Ecto neural progenitor cell (in vitro differentiated cells): ENCODE results near the gene SPOCD1.

ENCODE experiments used
- DNase-seq: peaks from one replicate; pipeline ENCODE4 v3.0.0-alpha.2; 2018; ENCODE audit warnings: low spot score

Gene SPOCD1

DNA sequence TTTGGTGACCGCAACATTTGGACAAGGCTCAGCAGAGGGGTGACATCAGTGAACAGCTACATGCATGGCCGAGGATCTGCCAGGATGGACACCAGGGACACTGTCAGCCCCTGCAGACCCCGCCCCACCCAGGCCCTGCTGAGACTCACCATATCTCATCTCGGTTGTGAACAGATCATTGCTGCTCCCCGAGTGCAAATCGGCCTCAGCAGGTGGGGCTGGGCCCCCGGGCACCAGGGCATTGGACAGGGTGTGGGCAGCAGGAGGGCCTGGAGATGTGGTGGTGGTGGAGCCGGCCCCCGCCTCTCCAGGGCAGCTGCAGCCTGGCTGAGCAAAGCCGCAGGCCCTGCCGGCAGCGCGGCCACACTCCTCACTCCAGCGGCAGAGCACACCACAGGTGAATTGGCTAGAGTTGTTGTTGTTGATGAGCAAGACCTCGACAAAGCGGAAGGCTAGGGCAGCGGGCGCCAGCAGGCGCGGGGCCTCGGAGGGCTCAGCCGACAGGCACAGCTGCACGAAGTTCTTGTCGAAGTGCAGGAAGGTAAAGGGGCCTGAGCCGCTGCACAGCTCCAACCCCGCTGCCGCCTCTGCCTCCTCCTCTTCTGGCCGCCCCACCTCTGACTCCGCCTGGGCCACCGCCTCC is 59.9 kb downstream of the SPOCD1 start:
- no peak for DNase-seq

DNA sequence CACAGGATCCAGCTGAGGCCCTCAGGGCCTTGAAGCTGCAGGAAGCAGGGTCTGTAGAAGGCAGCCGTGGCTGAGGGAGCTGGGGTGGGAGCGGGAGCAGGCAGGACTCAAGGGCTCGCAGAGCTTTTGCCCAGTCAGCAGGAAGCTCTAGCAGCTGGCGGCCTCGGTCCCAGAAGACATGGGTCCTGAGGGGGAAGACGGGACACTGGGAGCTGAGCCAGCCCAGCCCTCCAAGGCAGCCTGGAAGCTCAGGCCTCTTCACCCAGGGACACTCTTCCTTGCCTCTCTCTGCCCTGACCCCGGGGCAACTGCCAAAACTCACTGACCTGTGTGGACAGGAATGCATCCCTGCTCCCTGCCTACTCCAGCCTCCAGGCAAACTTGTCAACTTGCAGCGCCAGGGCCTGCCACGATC is 60.6 kb downstream of the SPOCD1 start:
- DNase-seq: no peak

DNA sequence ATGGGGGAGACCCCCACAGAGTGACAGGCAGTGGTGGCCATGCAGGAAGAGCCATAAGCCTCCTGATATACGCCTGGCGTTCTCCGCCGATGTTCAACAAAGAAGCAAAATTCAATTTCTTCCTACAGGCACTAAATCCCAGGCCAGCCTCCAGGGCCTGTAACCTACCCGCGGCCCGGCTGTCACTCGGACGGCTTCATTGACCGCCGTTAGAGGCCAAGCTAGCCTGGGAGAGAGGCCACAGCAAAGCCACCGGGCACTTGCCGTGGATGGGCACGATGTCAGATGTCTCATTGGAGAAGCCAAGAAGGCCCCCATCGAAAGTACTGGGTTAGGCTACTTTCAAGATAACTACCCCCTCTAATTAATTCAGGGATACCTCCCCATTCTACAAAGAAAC is 61.4 kb downstream of the SPOCD1 start:
- no peak for DNase-seq

DNA sequence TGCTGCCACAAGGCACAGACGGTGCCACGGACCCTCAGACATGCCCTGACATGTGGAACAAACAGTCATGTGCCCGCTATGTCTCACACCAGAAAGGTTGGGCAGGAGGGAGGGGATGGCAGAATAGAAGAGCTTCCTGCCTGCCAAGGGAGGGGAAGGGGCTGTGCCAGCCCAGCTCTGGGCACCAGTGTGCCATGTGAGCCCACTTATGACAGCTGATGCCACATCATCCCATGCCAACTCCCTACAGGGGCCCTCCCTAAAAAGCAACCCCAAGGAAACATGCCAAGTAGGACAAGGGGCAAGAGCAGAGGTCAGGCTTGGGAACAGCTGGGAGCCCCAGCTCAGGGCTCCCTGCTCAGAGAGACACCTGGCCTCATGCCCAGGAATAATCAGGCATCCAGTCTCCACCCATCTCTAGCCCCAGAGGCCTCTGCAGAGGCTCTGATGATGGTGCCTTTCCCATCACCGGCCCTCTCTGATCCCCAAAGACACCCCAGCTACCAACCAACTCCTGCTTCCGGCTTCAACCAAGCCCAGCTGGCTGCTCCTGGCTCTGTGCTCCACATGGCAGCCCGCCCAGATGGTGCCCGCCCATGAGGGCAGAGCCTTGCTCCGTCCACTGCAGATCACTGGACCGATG is 62.0 kb downstream of the SPOCD1 start:
- no peak for DNase-seq

DNA sequence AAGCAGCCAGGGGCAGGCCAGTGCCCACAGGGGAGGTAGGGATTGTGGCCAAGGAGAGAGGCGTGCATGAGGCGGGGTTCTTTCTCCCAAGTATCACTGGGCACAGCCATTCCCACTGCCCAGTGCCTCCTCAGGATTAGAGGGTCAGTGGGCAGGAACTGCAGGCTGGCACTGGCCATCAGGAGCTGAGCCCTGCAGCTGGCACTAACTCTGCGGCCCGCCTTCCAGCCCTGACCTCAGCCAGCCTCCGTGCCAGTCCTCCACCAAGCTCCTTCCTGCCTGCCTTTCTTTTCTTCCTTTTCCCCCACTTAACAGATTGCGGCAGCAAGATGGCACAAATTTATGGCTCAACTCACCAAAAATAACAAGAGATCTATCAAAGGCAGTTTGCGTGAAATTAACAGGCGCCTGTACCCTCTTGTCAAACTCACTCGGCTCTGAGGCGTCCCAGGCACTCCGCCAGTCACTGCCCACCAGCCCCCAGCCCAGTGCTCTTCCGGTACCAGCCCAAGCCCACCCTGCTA is 62.8 kb downstream of the SPOCD1 start:
- DNase-seq: no peak

DNA sequence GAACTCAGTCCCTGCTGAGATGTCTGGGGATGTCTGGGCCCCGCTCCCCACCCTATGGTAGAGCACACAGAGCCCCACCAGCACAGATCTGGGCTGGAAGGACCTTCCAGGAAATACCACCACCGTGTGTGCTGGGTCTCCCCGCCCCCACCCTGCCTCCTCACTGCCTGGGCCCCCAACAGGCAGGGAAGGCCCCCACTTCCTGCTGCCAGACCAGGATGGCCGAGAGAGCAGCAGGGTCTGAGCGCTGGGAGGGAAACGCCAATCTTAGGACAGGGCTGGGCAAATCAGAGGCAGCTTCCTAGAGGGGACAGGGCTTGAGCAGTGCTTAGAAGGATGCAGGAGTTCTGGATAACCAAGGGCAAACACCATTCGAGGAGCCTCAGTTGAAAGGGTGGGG is 63.6 kb downstream of the SPOCD1 start:
- DNase-seq: no peak

DNA sequence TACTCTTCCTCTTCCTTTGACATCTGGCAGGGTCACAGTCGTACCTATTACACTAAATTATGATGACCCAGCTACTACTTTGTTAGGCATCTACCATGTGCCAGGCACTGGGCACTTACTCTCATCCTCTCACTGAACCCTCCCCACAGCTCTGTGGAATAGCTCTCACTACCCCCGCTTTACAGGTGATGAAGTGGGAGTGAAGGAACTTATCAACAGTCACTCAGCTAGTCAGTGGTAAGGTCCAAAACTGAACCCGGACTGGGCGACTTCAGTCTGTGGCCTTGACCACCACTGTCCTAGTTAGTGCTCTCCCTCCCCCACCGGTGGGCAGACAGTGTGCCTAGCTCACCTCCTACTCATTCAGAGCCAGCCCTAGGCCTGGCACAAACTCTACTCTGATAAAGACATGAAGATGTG is 64.0 kb downstream of the SPOCD1 start:
- DNase-seq: no peak

DNA sequence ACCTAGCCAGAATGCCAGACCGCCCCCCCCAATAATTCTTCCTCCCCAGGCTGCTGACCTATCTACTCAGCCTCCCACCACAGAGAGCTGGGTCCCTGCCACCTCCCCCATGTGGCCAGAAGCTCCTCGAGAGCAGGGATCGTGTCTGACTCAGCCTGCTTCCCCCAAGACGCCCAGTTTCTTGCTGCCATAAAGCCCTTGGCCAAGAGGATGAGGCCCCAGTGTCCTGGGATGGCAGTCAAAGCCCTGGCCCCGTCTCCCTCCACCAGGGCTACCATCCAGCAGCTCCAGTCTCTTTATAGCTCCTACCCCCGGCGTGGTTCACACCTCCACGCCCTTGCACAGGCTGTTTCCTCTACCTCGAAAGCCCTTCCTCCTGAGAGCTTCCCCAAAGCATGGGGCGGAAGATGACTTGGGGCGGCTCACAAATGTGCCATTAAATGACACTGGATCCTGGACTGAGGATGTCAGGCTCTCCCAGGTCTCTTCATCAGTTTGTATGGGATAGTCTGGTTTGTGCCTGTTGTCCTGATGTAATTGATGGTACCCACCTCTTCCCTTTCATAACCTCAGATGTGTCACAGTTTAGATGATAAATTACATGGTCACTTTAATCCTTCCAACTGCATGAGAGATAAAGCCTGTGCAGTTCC is 64.8 kb downstream of the SPOCD1 start:
- DNase-seq: no peak

DNA sequence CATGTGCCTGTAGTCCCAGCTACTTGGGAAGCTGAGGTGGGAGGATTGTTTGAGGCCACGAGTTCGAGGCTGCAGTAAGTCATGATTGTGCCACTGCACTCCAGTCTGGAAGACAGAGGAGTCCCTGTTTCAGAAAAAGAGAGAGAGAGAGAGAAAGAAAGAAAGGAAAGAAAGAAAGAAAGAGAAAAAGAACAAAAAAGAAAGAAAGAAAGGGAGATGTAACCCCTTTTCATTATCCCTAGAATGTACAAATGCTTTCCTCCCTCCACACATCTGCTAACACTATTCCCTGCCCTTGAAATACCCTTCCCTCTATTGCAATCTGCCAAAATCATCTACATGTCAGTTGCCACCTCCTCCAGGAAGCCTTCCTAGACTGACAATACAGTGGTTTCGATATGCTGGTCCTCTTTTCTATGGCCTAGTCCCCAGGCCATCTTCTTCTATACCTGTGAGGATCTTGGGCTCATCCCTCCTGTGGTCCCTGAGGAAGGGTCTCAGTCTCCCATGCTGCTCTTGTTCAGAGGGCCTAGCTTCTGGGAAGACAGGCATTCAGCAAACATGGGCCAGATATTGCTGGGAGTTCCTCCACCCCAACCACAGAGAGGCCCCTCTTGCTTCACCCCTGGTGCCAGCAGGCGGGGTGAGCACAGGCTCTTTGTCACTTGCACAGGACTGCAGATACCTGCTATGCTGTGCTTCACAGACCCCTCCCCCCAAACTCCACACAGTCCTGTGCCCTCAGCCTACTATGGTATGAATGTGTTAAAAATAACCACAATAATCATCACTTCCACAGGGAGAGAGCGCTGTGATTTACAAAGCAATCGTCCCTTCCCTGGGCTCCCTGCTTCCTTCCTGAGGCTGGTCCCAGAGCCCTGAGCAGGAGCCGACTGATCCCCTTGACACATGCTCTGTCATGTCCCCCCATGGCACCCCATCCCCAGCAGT is 65.8 kb downstream of the SPOCD1 start:
- DNase-seq: no peak

DNA sequence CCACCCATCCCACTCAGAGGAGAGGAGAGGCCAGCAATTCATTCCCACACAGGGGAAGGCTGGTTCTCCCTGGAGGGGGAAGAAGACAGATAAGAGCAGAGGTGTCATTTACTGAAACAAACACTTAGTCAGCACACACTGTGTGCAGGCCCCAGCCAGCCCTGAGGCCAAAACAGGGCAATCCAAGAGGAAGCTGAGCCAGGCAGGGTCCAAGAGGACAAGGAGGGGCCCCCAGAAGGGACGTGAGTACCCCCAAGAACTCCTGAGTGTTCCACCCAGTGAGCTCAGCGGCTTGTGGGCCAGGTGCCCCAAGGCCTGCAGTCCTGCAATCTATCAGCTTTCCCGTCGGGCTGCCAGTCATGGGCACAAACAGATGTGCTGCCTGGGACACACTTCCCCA is 67.5 kb downstream of the SPOCD1 start:
- no peak for DNase-seq

DNA sequence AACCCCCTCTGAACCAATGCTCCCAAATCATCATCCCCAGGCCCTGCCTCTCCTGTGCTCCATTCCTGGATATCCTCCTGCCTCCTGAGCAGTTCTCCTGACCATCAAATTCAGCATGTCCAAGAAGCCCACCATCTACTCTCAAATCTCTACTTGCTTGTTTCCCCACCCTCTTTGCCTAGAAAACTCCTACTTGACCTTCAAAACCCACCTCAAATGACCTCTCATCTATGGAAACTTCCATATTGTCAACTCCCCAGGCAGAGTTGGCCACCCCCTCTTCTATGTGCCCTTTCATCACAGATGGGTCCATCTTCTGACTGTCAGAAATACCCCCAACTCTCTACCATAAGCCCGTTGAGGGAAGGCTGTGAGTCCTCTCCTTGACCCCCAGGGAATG is 68.5 kb downstream of the SPOCD1 start:
- DNase-seq: no peak

DNA sequence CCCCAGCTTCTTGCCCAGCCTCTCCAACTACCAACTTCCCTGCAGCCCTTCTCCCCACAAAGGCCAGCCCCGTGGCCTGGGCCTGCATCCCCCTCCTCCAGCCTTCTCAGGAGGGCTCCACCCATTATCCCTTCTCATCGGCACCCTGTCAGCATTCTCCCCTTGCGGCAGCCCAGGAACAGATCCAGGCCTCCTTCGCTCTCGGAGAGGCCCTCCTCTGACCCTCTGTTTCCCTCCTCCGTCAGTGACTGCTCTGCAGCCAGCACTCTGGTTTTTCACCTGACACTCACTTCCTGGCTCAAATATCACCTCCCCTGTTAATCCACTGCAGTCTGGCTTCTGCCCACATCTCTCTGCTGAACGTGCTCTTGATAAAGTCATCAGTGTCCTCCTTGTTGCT is 69.1 kb downstream of the SPOCD1 start:
- no peak for DNase-seq

DNA sequence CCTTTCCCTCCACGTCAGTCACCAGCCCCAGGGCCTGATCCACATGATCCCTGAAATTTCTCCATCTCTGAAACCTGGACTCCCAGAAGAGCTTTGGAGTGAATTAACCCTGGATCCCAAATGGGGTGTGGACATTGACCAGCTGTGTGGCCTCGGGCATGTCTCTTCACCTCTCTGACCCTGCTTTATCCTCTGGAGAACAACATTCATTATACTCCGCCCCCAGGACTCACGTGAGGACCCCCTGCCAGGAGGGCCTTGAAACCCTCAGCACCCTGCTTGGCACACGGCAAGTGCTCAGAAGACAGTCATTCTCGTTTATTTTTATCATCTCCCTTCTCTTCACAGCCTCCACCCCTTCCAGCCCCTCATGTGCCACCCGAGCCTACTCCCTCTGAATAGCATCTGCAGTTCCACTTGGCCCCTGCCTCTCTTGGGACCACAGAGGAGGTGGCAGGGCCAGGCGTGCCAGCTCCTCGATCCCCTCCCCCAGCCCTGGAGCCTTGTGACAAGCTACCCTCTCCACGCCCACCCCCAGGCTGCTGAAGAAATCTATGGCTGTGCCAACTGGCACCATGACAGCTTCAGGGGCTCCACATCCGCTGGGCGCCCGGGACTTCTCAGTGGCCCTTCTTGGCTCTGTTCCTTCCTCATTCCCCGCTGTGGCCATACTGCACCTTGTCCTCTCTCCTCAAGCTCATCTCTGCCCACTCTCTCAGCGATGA is 69.7 kb downstream of the SPOCD1 start:
- no peak for DNase-seq

DNA sequence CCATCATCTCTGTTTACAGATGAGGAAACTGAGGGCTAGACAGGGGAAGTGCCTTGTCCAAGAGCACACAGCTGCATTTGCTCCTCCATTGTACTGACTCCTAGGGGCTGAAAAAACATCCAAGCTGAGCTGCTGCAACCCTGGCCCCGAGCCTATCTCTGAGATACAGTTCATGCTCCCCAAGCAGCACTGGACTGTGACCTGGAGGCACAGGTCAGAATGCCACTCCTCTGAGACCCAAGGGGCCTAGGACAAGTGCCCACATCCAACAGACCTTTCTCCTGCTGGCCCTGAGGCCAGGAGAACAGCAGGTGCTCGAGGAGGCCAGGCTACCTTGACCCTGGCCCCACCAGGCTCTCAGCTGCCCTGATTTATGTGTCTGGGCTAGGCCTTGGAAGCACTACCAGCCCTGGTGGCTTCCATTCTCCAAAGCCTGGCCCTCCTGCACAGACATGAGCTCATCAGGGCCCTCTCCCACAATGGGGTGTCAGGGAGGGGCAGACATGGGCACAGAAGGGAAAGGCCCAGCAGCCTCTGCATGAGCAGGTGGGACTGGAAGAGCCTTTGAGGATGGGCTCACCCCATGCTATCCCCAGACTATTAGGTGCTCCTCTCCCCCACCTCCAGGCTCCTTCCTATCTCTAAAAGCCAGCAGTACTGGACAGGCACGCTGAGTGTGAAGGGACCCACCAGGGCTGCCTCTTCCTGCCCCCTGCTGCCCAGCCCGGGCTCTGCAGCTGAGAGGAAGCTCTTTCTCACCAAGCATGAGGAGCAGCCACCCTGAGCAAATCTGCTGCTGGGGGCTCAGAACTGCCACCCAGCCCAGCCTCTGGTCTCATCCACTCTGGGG is 70.5 kb downstream of the SPOCD1 start:
- DNase-seq: peak; percentile 81

DNA sequence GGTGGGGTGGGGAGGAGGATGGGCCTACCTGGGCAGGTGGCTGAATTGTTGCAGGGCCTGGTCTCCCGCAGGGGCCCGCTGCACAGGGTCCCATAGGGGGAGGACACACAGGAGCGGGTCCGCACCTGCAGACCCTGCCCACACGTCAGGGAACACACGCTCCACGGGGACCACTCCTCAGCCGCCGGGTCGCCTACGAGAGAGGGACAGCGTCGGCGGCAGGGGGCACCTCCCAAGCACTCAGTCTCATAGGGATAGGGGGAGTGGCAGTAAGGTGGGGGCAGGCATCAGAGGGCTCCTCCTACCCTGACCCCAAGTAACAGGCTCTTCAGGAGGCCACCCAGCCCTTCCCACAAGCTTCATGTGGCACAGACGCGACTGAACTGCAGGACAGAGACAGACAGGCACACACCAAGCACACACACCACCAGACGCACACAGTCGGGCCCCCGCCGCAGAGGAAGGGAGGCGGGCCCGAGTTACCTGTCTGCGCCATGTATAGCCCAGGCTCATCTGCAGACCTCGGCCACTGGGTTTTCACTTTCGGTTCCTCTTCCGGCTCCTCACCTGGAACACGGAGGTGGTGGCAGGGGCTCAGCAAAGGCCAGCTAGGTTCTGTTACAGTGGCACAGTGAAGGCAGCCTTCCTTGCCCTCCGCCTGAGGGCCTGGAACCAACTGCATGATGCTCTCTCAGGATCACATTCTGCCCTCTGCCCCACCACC is 71.5 kb downstream of the SPOCD1 start:
- no peak for DNase-seq

DNA sequence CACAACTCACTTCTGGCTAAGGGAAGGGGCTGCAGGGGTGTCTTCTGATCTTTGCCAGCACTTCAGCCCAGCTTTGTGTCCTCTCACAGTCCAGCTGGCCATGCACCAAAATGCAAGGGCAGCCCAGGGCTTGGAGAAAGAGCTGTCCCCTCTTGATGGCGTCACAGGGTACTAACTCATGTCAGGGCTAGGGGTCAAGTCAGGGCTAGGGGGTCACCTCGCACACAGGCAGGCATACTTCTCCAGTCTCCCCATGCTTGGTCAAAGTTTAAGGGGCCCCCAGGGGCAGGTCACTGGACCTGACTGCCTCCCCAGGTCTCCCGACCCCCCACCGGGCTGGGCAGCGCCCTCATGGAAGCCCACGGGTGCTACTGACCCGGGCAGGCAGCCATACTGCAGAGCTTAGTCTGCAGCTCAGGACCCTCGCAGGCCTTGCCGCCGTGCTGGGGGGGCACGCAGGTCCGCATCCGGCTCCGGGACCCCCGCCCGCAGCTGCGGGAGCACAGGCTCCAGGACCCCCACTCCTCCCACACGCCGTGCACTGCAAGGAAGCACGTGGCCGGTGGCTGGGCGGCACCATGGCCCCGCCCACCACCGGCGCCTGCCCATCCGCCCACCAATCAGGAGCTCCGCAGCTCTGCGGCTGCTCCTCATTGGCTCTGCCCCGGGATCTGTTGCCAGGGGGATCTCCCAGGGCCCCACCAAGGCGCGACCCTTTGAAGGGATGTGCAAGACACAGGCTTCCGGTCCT is 73.2 kb downstream of the SPOCD1 start:
- no peak for DNase-seq
